AG08396 (cell line): ENCODE measurements around the gene SRSF4.
A peak's percentile ranks its signal among the peaks of the same experiment; 100 is the strongest.
"Not testable (repeated sequence)": the region's sequence is repeated elsewhere in the genome, so short reads cannot be mapped to it uniquely, and the experiment has no call there.

Experiments used
- DNase-seq: peaks from one replicate; pipeline ENCODE4 v3.0.0; 2012; ENCODE audit warnings: low spot score, mixed read lengths

SRSF4 gene

GRCh38 chr1:29181413-29182225 is at the start of gene SRSF4:
Gene SRSF4 (minus strand): TSS chr1:29181900. CDS start chr1:29181752, 148 bp downstream.
- peak; percentile 98 for DNase-seq

- peak; percentile 97 for DNase-seq
Observed at GRCh38 chr1:29230553-29231378, 49.1 kb upstream of the SRSF4 start, which contains the start of gene MECR. Gene MECR (minus strand): TSS chr1:29230934. CDS start chr1:29230906, 28 bp downstream.

DNA sequence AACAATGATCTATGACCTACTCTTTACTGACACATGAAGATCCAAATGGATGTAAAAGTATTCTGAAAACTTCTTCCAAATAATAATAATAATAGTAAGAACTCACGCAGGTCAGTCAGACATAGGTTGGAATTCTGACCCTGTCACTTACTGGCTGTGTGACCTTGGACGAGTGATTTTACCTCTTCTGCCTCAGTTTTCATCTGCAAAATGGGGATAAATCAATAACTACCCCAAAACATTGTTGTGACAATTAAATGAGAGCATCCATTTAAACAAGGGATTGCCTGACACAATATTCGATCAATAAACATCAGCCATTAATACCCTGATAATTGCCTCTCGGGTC is 48.5 kb upstream of the SRSF4 start:
- DNase-seq, result no peak

GRCh38 chr1:29227511-29227910 is 45.8 kb upstream of the SRSF4 start:
- no peak for DNase-seq

DNA sequence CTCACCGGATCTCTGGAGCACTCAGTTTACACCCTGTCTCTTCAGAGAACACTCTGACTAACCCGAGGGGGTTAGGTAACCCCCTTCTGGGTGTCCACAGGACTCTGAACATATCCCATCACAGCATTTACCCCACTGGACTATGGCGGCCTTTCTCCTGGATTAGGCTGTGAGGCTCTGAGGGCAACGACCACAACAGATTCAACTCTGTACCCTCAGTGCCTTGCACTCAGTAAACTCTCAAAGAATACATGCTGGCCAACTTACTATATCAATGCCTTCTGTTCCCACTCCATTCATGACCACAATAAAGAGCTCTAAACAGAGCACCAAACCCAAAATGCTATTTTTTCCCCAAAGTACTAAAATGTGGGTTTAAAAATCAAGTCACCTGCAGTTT is 43.7 kb upstream of the SRSF4 start:
- DNase-seq, result no peak

DNA sequence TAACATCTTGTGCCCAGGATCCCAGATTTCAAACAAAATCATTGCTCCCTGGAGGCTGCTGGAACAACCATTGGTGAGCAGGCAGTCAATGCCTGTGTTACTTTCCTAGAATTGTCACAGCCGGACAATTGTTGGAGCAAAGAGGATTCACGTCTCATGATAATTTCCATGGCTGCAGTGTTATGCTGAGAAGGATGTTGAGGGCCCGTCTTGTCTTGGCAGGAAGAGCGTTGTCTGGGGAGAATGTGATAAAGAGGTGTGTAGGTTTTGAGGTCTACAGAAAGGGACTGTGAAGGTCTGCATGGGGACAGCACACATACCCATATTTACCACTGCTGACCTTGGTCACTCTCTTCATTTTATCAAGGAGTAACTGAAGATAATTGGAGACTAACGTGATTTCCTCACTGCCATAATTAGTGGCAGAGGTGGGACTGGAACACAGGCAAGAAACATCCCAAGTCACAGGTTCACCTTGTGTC is 42.7 kb upstream of the SRSF4 start:
- no peak for DNase-seq

- DNase-seq, result no peak
Observed at GRCh38 chr1:29223521-29223920, 41.8 kb upstream of the SRSF4 start.

- DNase-seq, result no peak
Observed at GRCh38 chr1:29222686-29223085, 41.0 kb upstream of the SRSF4 start.

GRCh38 chr1:29222260-29222659 is 40.6 kb upstream of the SRSF4 start:
- DNase-seq, result not testable (repeated sequence)

DNA sequence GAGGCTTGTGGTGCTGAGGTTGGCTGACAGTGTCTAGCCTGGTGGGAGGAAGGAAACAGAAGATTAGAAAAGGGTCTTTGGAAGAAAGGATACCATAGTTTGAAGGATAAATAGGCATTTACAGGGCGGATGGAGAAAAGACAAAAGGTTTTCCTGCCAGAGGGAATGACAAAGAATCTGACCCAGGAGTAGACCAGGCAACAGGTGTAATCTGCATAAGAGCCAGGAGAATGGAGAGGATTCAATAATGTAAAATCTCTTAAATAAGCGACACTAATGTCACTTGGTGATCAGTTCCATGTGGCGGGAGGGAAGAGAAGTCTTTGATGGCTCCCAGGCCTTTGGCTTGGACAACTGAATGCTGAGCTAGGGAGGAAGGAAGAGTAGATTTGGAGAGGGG is 39.6 kb upstream of the SRSF4 start:
- DNase-seq, result no peak

- DNase-seq, result no peak
Observed at GRCh38 chr1:29218223-29218622, 36.5 kb upstream of the SRSF4 start.

DNA sequence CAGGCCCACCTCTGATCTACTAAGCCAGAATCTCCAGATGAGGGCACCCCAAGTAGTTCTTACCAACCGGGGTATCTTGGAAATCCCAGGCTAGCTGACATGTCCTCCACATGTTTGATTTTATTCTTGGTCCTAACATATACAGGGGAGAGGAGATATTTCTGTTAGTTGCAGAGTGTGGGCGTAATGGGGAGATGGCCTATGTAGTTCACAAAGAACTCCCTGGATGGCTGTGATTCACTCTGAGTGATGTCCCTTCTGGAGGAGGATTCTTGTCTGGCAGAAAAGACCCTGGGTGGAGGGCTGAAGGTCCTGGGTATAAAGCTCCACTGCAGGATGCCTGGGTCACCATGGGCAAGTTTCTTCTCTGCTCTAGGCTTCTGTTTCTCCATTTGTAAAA is 35.9 kb upstream of the SRSF4 start:
- DNase-seq, result no peak

- no peak for DNase-seq
Observed at GRCh38 chr1:29213055-29213454, 31.4 kb upstream of the SRSF4 start.

GRCh38 chr1:29211086-29212030 is 29.7 kb upstream of the SRSF4 start:
- DNase-seq, result no peak

DNA sequence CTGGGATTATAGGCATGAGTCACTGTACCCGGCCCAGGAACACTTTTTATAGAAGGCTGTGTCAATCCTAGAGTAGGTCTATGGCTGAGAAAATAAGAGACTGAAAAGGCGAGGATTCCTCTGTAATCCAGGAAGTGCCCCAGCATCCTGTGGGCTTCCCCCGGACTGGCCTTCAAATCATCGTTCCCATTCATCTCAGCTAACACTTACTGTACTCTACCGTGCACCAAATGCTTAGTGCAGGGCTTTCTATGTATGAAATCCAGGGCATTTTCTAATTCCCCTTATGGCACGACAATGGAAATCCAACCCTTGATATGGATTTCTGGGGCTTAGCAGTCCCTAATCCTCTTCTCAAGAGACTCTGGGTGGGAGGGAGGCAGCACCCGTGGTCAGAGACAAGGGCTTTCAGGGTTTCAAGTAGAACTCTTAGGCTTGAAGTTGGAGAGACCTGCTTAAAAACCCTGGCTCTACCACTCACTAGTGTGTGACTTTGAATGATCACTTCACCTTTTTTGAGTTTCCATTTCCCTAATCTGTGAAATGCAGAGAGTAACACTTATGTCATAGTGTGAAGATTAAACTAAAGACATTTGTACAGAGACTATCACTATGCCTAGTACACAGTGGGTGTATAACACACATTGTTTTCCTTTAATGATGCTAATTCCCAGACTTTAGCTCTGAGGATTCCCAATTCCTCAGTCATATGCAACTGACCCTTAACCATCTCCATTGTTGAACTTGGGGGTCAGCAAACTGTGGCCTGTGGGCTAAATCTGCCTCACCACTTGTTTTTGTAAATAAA is 28.8 kb upstream of the SRSF4 start:
- DNase-seq, result no peak

- peak; percentile 59 for DNase-seq
Observed at GRCh38 chr1:29209173-29209572, 27.5 kb upstream of the SRSF4 start.

- no peak for DNase-seq
Observed at GRCh38 chr1:29208442-29208841, 26.7 kb upstream of the SRSF4 start.

- peak; percentile 89 for DNase-seq
Observed at GRCh38 chr1:29202584-29203340, 21.1 kb upstream of the SRSF4 start.

DNA sequence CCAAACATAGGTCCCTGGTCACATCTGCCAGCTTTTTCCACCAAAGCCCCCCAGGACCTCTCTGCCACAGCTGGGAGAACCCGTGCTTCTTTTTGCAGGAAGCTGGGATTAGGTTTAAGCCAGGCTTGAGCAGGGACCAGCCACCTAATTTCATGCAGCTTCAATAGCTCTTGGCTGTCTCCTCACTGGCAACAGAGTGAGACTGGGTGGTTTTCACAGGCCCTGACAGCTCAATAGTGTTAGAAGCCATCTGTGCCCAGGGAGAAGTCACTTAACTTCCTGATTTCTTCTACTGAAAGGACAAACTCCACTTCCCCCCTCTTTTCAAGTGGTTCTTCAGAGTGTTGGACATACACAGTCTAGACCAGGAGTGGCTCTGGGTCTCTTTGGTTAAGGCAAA is 20.4 kb upstream of the SRSF4 start:
- no peak for DNase-seq

DNA sequence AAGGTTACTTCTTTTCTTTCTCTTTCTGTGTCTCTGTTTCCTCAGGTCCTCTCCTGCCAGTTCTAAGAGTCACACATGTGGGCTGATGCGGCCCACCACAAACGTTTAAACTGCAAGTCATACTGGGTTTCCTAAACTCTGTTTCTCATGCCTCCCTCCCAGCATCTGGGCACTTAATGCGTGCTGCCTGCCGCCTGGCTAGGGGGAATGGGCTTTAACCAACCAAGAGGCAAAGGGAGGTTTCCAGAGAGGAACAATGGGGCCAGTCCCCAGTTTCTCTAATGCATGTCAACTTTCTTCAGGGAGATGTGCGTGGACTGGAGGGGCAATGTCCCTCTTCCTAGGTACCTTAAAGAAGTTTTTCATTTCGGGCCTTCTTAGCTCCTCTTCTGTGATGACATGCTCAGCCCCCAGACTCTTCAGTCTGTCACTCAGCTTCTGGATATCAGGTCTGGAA is 19.9 kb upstream of the SRSF4 start:
- DNase-seq, result no peak
